ENCODE results near the gene PCBP3.

GRCh38 chr21:45927851-45928850 is 284.6 kb downstream of the PCBP3 start:
- TF ChIP-seq CTCF (IDR thresholded peaks at IDR 0.05; ENCODE audit: low read depth, low read length, missing input control) (no peak), EGR1 (IDR thresholded peaks at IDR 0.05; ENCODE audit: low read depth in 2 of 2) (no peak), REST (IDR thresholded peaks at IDR 0.05) (no peak), YY1 (IDR thresholded peaks at IDR 0.05) (no peak), JUND (IDR thresholded peaks at IDR 0.05) (no peak), GABPA (IDR thresholded peaks at IDR 0.05 in 1 of 2, conservative IDR thresholded peaks at IDR 0.05 in 1 of 2) (no peak), MAX (IDR thresholded peaks at IDR 0.05) (no peak), ATF3 (IDR thresholded peaks at IDR 0.05) (no peak), SP1 (IDR thresholded peaks at IDR 0.05) (no peak), RAD21 (IDR thresholded peaks at IDR 0.05) (no peak), HNF4G (IDR thresholded peaks at IDR 0.05) (no peak)
